GM20000 (cell line): Measurements from ENCODE around the gene L3MBTL1.

Experiments
- DNase-seq: peaks from one replicate; pipeline ENCODE4 v3.0.0; 2012; ENCODE audit warnings: low spot score
- CTCF ChIP-seq: IDR thresholded peaks from 2 replicates; pipeline ENCODE4 v1.5.1; 2012; ENCODE audit warnings: mild to moderate bottlenecking, control low read depth; ENCODE audit errors: extremely low read depth, missing control alignments

The L3MBTL1 gene

GRCh38 chr20:43507150-43508080, at the start of gene L3MBTL1:
Gene L3MBTL1 (plus strand): TSS chr20:43507697. CDS start chr20:43513504, 5,807 bp downstream.
- DNase-seq: peak; percentile 79

GRCh38 chr20:43458422-43458924, 49.0 kb upstream of the L3MBTL1 start:
- TF ChIP-seq CTCF: no peak
- DNase-seq: no peak

More at GRCh38 chr20:43507150-43508080, at the start of gene L3MBTL1:
- no peak for TF ChIP-seq CTCF

- TF ChIP-seq CTCF: no peak
- DNase-seq: no peak
Observed at GRCh38 chr20:43459022-43459942, 48.2 kb upstream of the L3MBTL1 start.

GRCh38 chr20:43460172-43460829, 47.2 kb upstream of the L3MBTL1 start:
- TF ChIP-seq CTCF: no peak
- no peak for DNase-seq

GRCh38 chr20:43460830-43461200, 46.7 kb upstream of the L3MBTL1 start:
- no peak for DNase-seq
- TF ChIP-seq CTCF: no peak

- no peak for TF ChIP-seq CTCF
- no peak for DNase-seq
Observed at GRCh38 chr20:43461894-43462659, 45.4 kb upstream of the L3MBTL1 start.
